NCI-H128 (cell line): ENCODE measurements around the gene RGS9.
"Not testable (repeated sequence)": the region's sequence is repeated elsewhere in the genome, so short reads cannot be mapped to it uniquely, and the experiment has no call there.

ENCODE experiments used
- DNase-seq: peaks from one replicate; lab custom pipeline; 2025; ENCODE audit not compliant: unreplicated experiment; lab: John Stamatoyannopoulos, UW

Gene RGS9

GRCh38 chr17:65155622-65156021 lies 18.5 kb downstream of the RGS9 start:
- DNase-seq, result no peak

GRCh38 chr17:65156185-65156834 lies 19.1 kb downstream of the RGS9 start:
- no peak for DNase-seq

- no peak for DNase-seq
Measured at GRCh38 chr17:65156835-65157565, 19.8 kb downstream of the RGS9 start.

GRCh38 chr17:65158041-65158440 lies 20.9 kb downstream of the RGS9 start:
- DNase-seq, result no peak

- no peak for DNase-seq
Measured at GRCh38 chr17:65158622-65159021, 21.5 kb downstream of the RGS9 start.

GRCh38 chr17:65160516-65160915 lies 23.3 kb downstream of the RGS9 start:
- DNase-seq, result no peak

GRCh38 chr17:65163990-65164495 lies 26.9 kb downstream of the RGS9 start:
- no peak for DNase-seq

GRCh38 chr17:65166787-65167186 lies 29.6 kb downstream of the RGS9 start:
- no peak for DNase-seq

- DNase-seq, result no peak
Measured at GRCh38 chr17:65167566-65167965, 30.4 kb downstream of the RGS9 start.

GRCh38 chr17:65169691-65170090 lies 32.5 kb downstream of the RGS9 start:
- no peak for DNase-seq

GRCh38 chr17:65170839-65171238 lies 33.7 kb downstream of the RGS9 start:
- peak; percentile 2 for DNase-seq

GRCh38 chr17:65171752-65172151 lies 34.6 kb downstream of the RGS9 start:
- no peak for DNase-seq

- DNase-seq, result no peak
Measured at GRCh38 chr17:65172496-65173136, 35.4 kb downstream of the RGS9 start.

- DNase-seq, result no peak
Measured at GRCh38 chr17:65173284-65173793, 36.2 kb downstream of the RGS9 start.

- DNase-seq, result no peak
Measured at GRCh38 chr17:65173976-65174683, 37.0 kb downstream of the RGS9 start.

- no peak for DNase-seq
Measured at GRCh38 chr17:65174974-65175373, 37.8 kb downstream of the RGS9 start.

GRCh38 chr17:65175952-65176351 lies 38.8 kb downstream of the RGS9 start:
- no peak for DNase-seq

GRCh38 chr17:65176646-65177409 lies 39.7 kb downstream of the RGS9 start:
- no peak for DNase-seq

GRCh38 chr17:65177901-65178300 lies 40.7 kb downstream of the RGS9 start:
- DNase-seq, result no peak

GRCh38 chr17:65180276-65180675 lies 43.1 kb downstream of the RGS9 start:
- DNase-seq, result not testable (repeated sequence)
